ENCODE results near the gene ARMH1. TPM values are rescaled to one million over a fixed set of nuclear protein-coding genes. Genes with fewer than 3 reads are reported as not detected.

The ARMH1 gene
- total and polyA plus RNA-seq, 3 donors from 2014 or later = 17.4 to 42.9 (median 29.7) TPM

Small RNAs within 50 kb of the gene (small RNA-seq; reads per million reads assigned to genes)
- gene RNU5D-1 = 3.5 to 10.4 reads per million in 2 donors
- 0.09 to 2.0 reads per million in 2 donors for gene RNU5F-1

Other genes with a start within 250 kb of the ARMH1 start
- 10 to 100 TPM; 15.6 to 18.9 TPM for gene TMEM53, start 233 bp upstream of the ARMH1 start, total RNA-seq
- gene TMEM53, start 233 bp upstream of the ARMH1 start, polyA plus RNA-seq (ENCODE audit: insufficient read depth, low read depth, low replicate concordance) = 40.2 TPM
- not detected for gene RNU5D-1, start 56.5 kb downstream of the ARMH1 start, total RNA-seq
- not detected for gene RNU5D-1, start 56.5 kb downstream of the ARMH1 start, polyA plus RNA-seq (ENCODE audit: insufficient read depth, low read depth, low replicate concordance)
- gene KIF2C, start 65.1 kb downstream of the ARMH1 start, total RNA-seq = 100 to 1,000 TPM in 1 of 2 donors, 10 to 100 TPM in 1; 53.5 to 130 TPM
- gene KIF2C, start 65.1 kb downstream of the ARMH1 start, polyA plus RNA-seq (ENCODE audit: insufficient read depth, low read depth, low replicate concordance) = 167 TPM
- 100 to 1,000 TPM; 431 to 935 TPM for gene RPS8, start 100.8 kb downstream of the ARMH1 start, total RNA-seq
- gene RPS8, start 100.8 kb downstream of the ARMH1 start, polyA plus RNA-seq (ENCODE audit: insufficient read depth, low read depth, low replicate concordance) = 860 TPM
- 1 to 10 TPM; 1.1 to 1.7 TPM for gene BEST4, start 113.5 kb downstream of the ARMH1 start, total RNA-seq
- 0.79 TPM for gene BEST4, start 113.5 kb downstream of the ARMH1 start, polyA plus RNA-seq (ENCODE audit: insufficient read depth, low read depth, low replicate concordance)
- 10 to 100 TPM; 16.4 to 17.2 TPM for gene PLK3, start 125.7 kb downstream of the ARMH1 start, total RNA-seq
- 7.2 TPM for gene PLK3, start 125.7 kb downstream of the ARMH1 start, polyA plus RNA-seq (ENCODE audit: insufficient read depth, low read depth, low replicate concordance)
- gene DYNLT4, start 132.6 kb downstream of the ARMH1 start, total RNA-seq = 1 to 10 TPM; 3.2 to 4.0 TPM
- gene DYNLT4, start 132.6 kb downstream of the ARMH1 start, polyA plus RNA-seq (ENCODE audit: insufficient read depth, low read depth, low replicate concordance) = 0.47 TPM
- gene BTBD19, start 133.8 kb downstream of the ARMH1 start, total RNA-seq = 10 to 100 TPM; 10.2 to 14.1 TPM
- 5.4 TPM for gene BTBD19, start 133.8 kb downstream of the ARMH1 start, polyA plus RNA-seq (ENCODE audit: insufficient read depth, low read depth, low replicate concordance)
- 10 to 100 TPM; 36.8 to 47.8 TPM for gene PTCH2, start 168.5 kb downstream of the ARMH1 start, total RNA-seq
- gene PTCH2, start 168.5 kb downstream of the ARMH1 start, polyA plus RNA-seq (ENCODE audit: insufficient read depth, low read depth, low replicate concordance) = 15.2 TPM

Data from testis (tissue), 3 donors.